ENCODE data around the gene NUBP2.
"Not testable (repeated sequence)": the region's sequence is repeated elsewhere in the genome, so short reads cannot be mapped to it uniquely, and the experiment has no call there.

NUBP2 gene

GRCh38 chr16:1784977-1785845 lies 2.5 kb downstream of the NUBP2 start:
- DNase-seq: no peak

GRCh38 chr16:1785846-1786170 lies 3.0 kb downstream of the NUBP2 start:
- DNase-seq: no peak

GRCh38 chr16:1786242-1787055 lies 3.7 kb downstream of the NUBP2 start:
- no peak for DNase-seq

- DNase-seq: no peak
Measured at GRCh38 chr16:1787056-1787321, 4.2 kb downstream of the NUBP2 start.

- no peak for DNase-seq
Measured at GRCh38 chr16:1787322-1788094, 4.7 kb downstream of the NUBP2 start.

GRCh38 chr16:1788095-1788707 lies 5.4 kb downstream of the NUBP2 start:
- DNase-seq: no peak

- no peak for DNase-seq
Measured at GRCh38 chr16:1788708-1789100, 5.9 kb downstream of the NUBP2 start.

- DNase-seq: no peak
Measured at GRCh38 chr16:1789643-1790045, 6.9 kb downstream of the NUBP2 start.

GRCh38 chr16:1790261-1790610 lies 7.5 kb downstream of the NUBP2 start:
- no peak for DNase-seq

- DNase-seq: no peak
Measured at GRCh38 chr16:1790611-1791255, 8.0 kb downstream of the NUBP2 start.

- DNase-seq: no peak
Measured at GRCh38 chr16:1791256-1791942, 8.6 kb downstream of the NUBP2 start.

- no peak for DNase-seq
Measured at GRCh38 chr16:1791943-1792812, 9.4 kb downstream of the NUBP2 start.

GRCh38 chr16:1792836-1793577 lies 10.2 kb downstream of the NUBP2 start:
- no peak for DNase-seq

- no peak for DNase-seq
Measured at GRCh38 chr16:1793578-1794220, 10.9 kb downstream of the NUBP2 start, which contains the start of gene IGFALS. Gene IGFALS (minus strand): TSS chr16:1793705. CDS start chr16:1793652, 53 bp downstream.

- DNase-seq: no peak
Measured at GRCh38 chr16:1794221-1794871, 11.6 kb downstream of the NUBP2 start.

GRCh38 chr16:1794908-1795666 lies 12.3 kb downstream of the NUBP2 start:
- no peak for DNase-seq

- DNase-seq: not testable (repeated sequence)
Measured at GRCh38 chr16:1799263-1799662, 16.5 kb downstream of the NUBP2 start.

- no peak for DNase-seq
Measured at GRCh38 chr16:1800701-1801100, 17.9 kb downstream of the NUBP2 start.

All from right kidney (tissue), 1 donor.